ENCODE data around the gene RASAL3. TPM values are rescaled to one million over a fixed set of nuclear protein-coding genes. Genes with fewer than 3 reads are reported as not detected.

RASAL3 gene
- total RNA-seq, 1 donor from 2014 or later, result 107 TPM

GRCh38 chr19:15431396-15432017, 32.8 kb downstream of the RASAL3 start:
- DNase-seq (ENCODE audit: low spot score), result no peak
- H3K36me3 Mint-ChIP-seq (ENCODE audit: low read depth), result peaks cover 26% of the 10 kb centered on the region
- peak overlapping the region; percentile 97 for H3K4me3 Mint-ChIP-seq (ENCODE audit: low read depth)
- H3K9me3 Mint-ChIP-seq, result no peaks in the 10 kb centered on the region
- intact Hi-C loops (cut with micrococcal nuclease), result loop anchor here (1.0 kb wide), 3 partner anchors 12 to 124 kb away; no protein-coding TSS in a partner anchor
- no peaks in the 10 kb centered on the region for H3K27me3 Mint-ChIP-seq (ENCODE audit: low read depth)
- peaks cover 21% of the 10 kb centered on the region for H3K4me1 Mint-ChIP-seq (ENCODE audit: low read depth)
- peak overlapping the region; percentile 92 for H3K27ac Mint-ChIP-seq

DNA sequence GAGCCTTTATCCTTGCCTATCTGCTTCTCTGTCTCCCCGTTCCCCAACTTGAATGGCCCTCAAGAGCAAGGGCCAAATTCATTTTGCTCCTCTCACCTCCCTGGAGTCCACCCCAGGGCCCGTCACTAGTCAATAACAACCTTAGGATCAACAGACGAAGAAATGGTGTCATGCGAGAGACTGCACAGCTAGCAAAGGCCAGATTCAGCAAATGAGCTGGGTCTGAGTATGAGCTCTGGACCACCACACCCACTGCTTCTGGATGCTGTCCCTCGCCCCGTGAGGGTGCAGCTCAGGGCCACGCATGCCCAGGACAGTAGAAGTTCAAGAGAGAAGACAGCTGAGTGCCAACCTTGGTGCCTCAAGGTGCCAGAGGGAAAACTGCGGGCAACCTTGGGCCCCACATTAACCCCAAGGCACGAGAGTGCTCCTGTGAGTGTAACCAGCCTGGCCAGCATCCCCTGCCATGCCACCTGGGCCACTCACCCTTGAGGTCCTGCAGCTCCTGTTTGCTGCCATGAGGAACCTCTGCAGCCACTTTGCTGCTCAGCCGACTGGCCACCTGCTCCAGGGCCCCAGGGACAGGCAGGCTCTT, 33.7 kb downstream of the RASAL3 start:
- Mint-ChIP-seq H3K9me3 (no peaks in the 10 kb centered on the region), H3K4me1 (ENCODE audit: low read depth) (peaks cover 21% of the 10 kb centered on the region), H3K27me3 (ENCODE audit: low read depth) (no peaks in the 10 kb centered on the region), H3K4me3 (ENCODE audit: low read depth) (peak overlapping the region; percentile 97), H3K36me3 (ENCODE audit: low read depth) (peaks cover 35% of the 10 kb centered on the region), H3K27ac (peak overlapping the region; percentile 9)
- DNase-seq (ENCODE audit: low spot score), result no peak
- intact Hi-C loops (cut with micrococcal nuclease), result no loop called here

GRCh38 chr19:15429825-15430467, 34.4 kb downstream of the RASAL3 start:
- no peak overlapping the region for H3K27ac Mint-ChIP-seq
- DNase-seq (ENCODE audit: low spot score), result no peak
- peaks cover 21% of the 10 kb centered on the region for H3K4me1 Mint-ChIP-seq (ENCODE audit: low read depth)
- H3K27me3 Mint-ChIP-seq (ENCODE audit: low read depth), result no peaks in the 10 kb centered on the region
- no peaks in the 10 kb centered on the region for H3K9me3 Mint-ChIP-seq
- H3K36me3 Mint-ChIP-seq (ENCODE audit: low read depth), result peaks cover 37% of the 10 kb centered on the region
- intact Hi-C loops (cut with micrococcal nuclease), result no loop called here
- peak overlapping the region; percentile 97 for H3K4me3 Mint-ChIP-seq (ENCODE audit: low read depth)

DNA sequence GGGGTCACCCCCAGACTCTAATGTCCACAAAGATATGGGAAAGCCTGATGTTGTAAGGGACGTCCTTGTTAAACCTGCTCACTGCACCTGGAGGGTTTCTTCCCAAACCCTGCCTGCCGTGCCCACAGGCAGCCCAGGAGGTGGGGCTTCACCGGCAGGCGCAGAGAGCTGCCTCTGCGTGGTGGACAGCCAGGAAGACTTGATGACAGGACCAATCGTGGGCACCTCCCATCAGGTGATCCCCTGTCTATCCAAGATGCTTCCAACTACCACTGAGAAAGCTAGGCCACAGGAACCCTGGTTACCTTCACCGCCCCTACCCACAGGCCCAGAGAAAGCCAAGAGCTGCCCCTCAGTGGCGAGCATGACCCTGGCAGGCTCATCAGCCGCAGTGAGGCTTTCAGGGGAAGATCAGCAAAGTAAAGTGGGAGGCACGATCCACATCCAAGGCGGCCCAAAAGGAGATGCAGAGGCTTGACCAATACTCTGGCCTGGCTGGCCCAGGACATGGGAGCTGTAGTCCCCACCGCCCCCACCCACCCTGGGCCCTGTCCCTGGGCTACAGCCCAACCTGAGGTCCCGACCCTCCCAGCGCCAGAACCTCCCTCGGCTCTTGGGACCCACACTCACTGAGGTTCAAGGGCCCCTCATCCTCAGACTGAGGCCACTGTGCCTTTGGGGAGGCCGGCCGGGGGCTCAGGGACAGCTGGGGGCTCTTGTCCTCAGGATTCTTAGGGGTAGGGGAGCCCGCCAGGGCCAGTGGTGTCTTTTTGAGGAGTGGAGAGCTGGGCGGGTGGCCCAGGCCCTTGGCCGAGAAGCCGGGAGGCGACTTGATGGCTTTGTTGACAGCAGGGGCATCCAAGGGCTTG, 35.2 kb downstream of the RASAL3 start:
- intact Hi-C loops (cut with micrococcal nuclease), result no loop called here
- peaks cover 40% of the 10 kb centered on the region for H3K36me3 Mint-ChIP-seq (ENCODE audit: low read depth)
- no peak overlapping the region for H3K27ac Mint-ChIP-seq
- no peaks in the 10 kb centered on the region for H3K27me3 Mint-ChIP-seq (ENCODE audit: low read depth)
- H3K9me3 Mint-ChIP-seq, result no peaks in the 10 kb centered on the region
- H3K4me3 Mint-ChIP-seq (ENCODE audit: low read depth), result no peak overlapping the region
- H3K4me1 Mint-ChIP-seq (ENCODE audit: low read depth), result peaks cover 21% of the 10 kb centered on the region
- DNase-seq (ENCODE audit: low spot score), result no peak

- peaks cover 52% of the 10 kb centered on the region for H3K36me3 Mint-ChIP-seq (ENCODE audit: low read depth)
- H3K4me1 Mint-ChIP-seq (ENCODE audit: low read depth), result peaks cover 15% of the 10 kb centered on the region
- intact Hi-C loops (cut with micrococcal nuclease), result no loop called here
- no peaks in the 10 kb centered on the region for H3K27me3 Mint-ChIP-seq (ENCODE audit: low read depth)
- no peak overlapping the region for H3K27ac Mint-ChIP-seq
- H3K4me3 Mint-ChIP-seq (ENCODE audit: low read depth), result no peak overlapping the region
- DNase-seq (ENCODE audit: low spot score), result no peak
- peaks cover 5% of the 10 kb centered on the region for H3K9me3 Mint-ChIP-seq
Observed at GRCh38 chr19:15427991-15428471, 36.3 kb downstream of the RASAL3 start.

DNA sequence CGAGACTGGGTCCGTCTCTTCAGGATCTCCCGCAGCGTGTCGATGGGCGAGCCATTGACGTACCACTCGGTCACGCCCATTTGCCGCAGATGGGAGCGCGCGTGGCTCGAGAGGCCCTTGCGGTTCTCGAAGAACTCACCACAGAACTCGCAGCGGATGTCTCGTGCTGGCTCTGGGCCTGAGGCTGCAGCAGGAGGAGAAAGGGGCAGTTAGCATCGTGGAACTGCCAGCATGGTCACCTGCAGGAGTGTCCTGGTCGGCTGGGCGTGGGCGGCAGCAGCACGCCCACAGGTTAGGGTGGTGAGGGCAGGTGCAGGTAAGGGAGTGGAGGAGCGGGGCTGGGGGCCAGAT, 37.0 kb downstream of the RASAL3 start:
- no peaks in the 10 kb centered on the region for H3K27me3 Mint-ChIP-seq (ENCODE audit: low read depth)
- no peak overlapping the region for H3K4me3 Mint-ChIP-seq (ENCODE audit: low read depth)
- H3K27ac Mint-ChIP-seq, result no peak overlapping the region
- peaks cover 59% of the 10 kb centered on the region for H3K36me3 Mint-ChIP-seq (ENCODE audit: low read depth)
- peaks cover 13% of the 10 kb centered on the region for H3K4me1 Mint-ChIP-seq (ENCODE audit: low read depth)
- intact Hi-C loops (cut with micrococcal nuclease), result no loop called here
- peaks cover 5% of the 10 kb centered on the region for H3K9me3 Mint-ChIP-seq
- DNase-seq (ENCODE audit: low spot score), result no peak

GRCh38 chr19:15426485-15427349, 37.6 kb downstream of the RASAL3 start:
- DNase-seq (ENCODE audit: low spot score), result no peak
- no peaks in the 10 kb centered on the region for H3K27me3 Mint-ChIP-seq (ENCODE audit: low read depth)
- intact Hi-C loops (cut with micrococcal nuclease), result no loop called here
- peaks cover 60% of the 10 kb centered on the region for H3K36me3 Mint-ChIP-seq (ENCODE audit: low read depth)
- H3K9me3 Mint-ChIP-seq, result peaks cover 5% of the 10 kb centered on the region
- H3K4me3 Mint-ChIP-seq (ENCODE audit: low read depth), result no peak overlapping the region
- H3K27ac Mint-ChIP-seq, result no peak overlapping the region
- H3K4me1 Mint-ChIP-seq (ENCODE audit: low read depth), result peaks cover 13% of the 10 kb centered on the region

- H3K27me3 Mint-ChIP-seq (ENCODE audit: low read depth), result no peaks in the 10 kb centered on the region
- H3K36me3 Mint-ChIP-seq (ENCODE audit: low read depth), result peaks cover 54% of the 10 kb centered on the region
- DNase-seq (ENCODE audit: low spot score), result no peak
- intact Hi-C loops (cut with micrococcal nuclease), result no loop called here
- H3K27ac Mint-ChIP-seq, result no peak overlapping the region
- H3K9me3 Mint-ChIP-seq, result peaks cover 5% of the 10 kb centered on the region
- peaks cover 3% of the 10 kb centered on the region for H3K4me1 Mint-ChIP-seq (ENCODE audit: low read depth)
- H3K4me3 Mint-ChIP-seq (ENCODE audit: low read depth), result no peak overlapping the region
Observed at GRCh38 chr19:15425321-15425950, 38.9 kb downstream of the RASAL3 start.

DNA sequence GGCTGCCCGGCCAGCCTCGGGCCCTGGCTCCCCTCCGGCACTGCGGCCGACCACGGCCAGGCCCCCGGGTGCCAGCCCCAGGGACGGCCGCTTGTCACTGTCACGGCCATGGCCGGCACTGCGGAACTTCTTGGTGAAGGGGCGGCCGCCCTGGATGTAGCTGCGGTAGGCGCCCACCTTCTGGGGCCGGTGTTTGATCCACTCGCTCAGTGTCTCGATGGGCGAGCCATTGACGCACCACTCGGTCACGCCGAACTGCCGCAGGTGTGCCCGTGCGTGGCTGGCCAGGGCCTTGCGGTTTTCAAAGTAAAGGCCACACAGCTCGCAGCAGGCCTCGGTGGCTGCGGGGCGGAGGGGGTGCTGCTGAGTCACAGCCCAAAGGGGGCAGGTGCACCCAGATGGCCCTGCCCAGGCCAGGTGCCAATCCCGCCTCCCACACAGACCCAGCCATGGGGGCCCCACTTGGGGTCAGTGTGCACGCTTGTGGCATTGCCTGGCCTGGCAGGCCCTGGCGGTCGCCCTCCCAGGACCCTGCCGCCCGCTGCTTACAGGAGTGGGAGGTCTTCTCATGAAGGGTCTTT, 39.6 kb downstream of the RASAL3 start:
- intact Hi-C loops (cut with micrococcal nuclease), result no loop called here
- Mint-ChIP-seq H3K4me1 (ENCODE audit: low read depth) (peaks cover 8% of the 10 kb centered on the region), H3K36me3 (ENCODE audit: low read depth) (peaks cover 51% of the 10 kb centered on the region), H3K27me3 (ENCODE audit: low read depth) (no peaks in the 10 kb centered on the region), H3K9me3 (peaks cover 5% of the 10 kb centered on the region), H3K27ac (no peak overlapping the region), H3K4me3 (ENCODE audit: low read depth) (no peak overlapping the region)
- no peak for DNase-seq (ENCODE audit: low spot score)

GRCh38 chr19:15424121-15424520, 40.2 kb downstream of the RASAL3 start:
- Mint-ChIP-seq H3K9me3 (peaks cover 5% of the 10 kb centered on the region), H3K27ac (no peak overlapping the region), H3K27me3 (ENCODE audit: low read depth) (no peaks in the 10 kb centered on the region), H3K36me3 (ENCODE audit: low read depth) (peaks cover 52% of the 10 kb centered on the region), H3K4me1 (ENCODE audit: low read depth) (peaks cover 13% of the 10 kb centered on the region), H3K4me3 (ENCODE audit: low read depth) (no peak overlapping the region)
- intact Hi-C loops (cut with micrococcal nuclease), result no loop called here
- no peak for DNase-seq (ENCODE audit: low spot score)

- Mint-ChIP-seq H3K4me1 (ENCODE audit: low read depth) (peaks cover 14% of the 10 kb centered on the region), H3K36me3 (ENCODE audit: low read depth) (peaks cover 55% of the 10 kb centered on the region), H3K27ac (no peak overlapping the region), H3K27me3 (ENCODE audit: low read depth) (no peaks in the 10 kb centered on the region), H3K9me3 (peaks cover 5% of the 10 kb centered on the region), H3K4me3 (ENCODE audit: low read depth) (no peak overlapping the region)
- intact Hi-C loops (cut with micrococcal nuclease), result no loop called here
- DNase-seq (ENCODE audit: low spot score), result no peak
Observed at GRCh38 chr19:15423130-15423529, 41.2 kb downstream of the RASAL3 start.
